NT2/D1 (cell line): ENCODE results near the gene NXPH4.
A peak's percentile ranks its signal among the peaks of the same experiment; 100 is the strongest.

Source experiments
- DNase-seq: peaks from one replicate; pipeline ENCODE4 v3.0.0-alpha.2; 2011; ENCODE audit warnings: low read depth, low spot score
- H3K27me3 ChIP-seq: 2 replicates; pipeline ENCODE4 v1.6.0; 2011; ENCODE audit warnings: mild to moderate bottlenecking; ENCODE audit not compliant: insufficient read length, insufficient read depth
- H3K36me3 ChIP-seq: 2 replicates; pipeline ENCODE4 v1.6.1; 2011; ENCODE audit warnings: mild to moderate bottlenecking, low read length, mixed read lengths; ENCODE audit not compliant: insufficient read depth, insufficient read length
- H3K4me1 ChIP-seq: 2 replicates; pipeline ENCODE4 v1.5.1; 2011; ENCODE audit not compliant: insufficient read depth, insufficient read length
- H3K4me3 ChIP-seq: 2 replicates; pipeline ENCODE4 v1.5.1; 2011; ENCODE audit warnings: low read depth; ENCODE audit not compliant: insufficient read length
- H3K9ac ChIP-seq: 2 replicates; pipeline ENCODE4 v1.6.0; 2011; ENCODE audit warnings: low read depth; ENCODE audit not compliant: insufficient read length
- H3K9me3 ChIP-seq: 2 replicates; pipeline ENCODE4 v1.5.1; 2011; ENCODE audit warnings: mild to moderate bottlenecking, low read length; ENCODE audit not compliant: insufficient read depth
- SUZ12 ChIP-seq: IDR thresholded peaks from 2 replicates; pipeline ENCODE4 v1.6.1; 2011; ENCODE audit not compliant: insufficient read length, insufficient read depth; ENCODE audit errors: extremely low read depth
- YY1 ChIP-seq: IDR thresholded peaks from 2 replicates; pipeline ENCODE4 v1.6.1; 2011; ENCODE audit not compliant: insufficient read length, insufficient read depth
- ZNF274 ChIP-seq: IDR thresholded peaks from 2 replicates; pipeline ENCODE4 v1.6.1; 2011; ENCODE audit warnings: mild to moderate bottlenecking, low read depth, low read length

The NXPH4 gene

DNA sequence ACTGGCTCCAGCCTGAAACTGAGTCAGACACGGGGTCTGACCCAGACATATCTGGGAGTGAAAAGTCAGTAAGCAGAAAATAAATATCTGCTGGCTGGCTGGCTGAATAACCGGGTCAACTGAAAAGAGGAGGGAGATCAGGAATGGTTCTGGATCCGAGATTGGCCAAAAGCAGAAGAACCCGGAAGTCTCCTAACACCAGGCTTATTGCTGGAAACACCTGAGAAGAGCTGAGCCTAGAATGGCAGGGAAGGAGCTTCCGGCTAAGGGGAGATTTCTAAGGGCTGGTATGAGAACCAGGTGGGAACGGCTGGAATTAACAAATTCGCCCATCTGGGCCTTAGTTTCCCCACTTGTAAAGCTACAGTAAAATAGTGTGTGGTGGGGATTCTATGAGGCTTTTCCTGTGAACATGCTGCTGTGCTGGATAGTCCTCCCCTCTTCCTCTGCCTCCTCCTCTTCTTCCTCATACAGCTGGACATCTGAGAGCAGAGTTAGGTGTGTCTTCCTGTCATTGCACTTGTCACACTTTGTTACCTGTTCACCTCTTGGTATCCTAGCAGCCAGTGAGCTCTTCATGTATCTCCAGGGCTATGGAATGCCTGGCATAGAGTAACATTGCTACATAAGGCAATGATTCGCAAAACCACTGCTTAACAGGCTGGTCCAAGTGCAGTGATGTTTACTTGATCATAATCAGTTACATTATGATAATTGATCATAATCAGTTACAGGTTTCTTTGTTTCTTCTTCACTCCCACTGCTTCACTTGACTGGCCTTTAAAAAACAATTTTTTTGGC is 10.9 kb downstream of the NXPH4 start:
- no peak for DNase-seq
- Histone ChIP-seq H3K9me3 (no peaks in the 10 kb centered on the region), H3K4me1 (peaks cover 25% of the 10 kb centered on the region), H3K9ac (peak overlapping the region; percentile 51), H3K36me3 (peaks cover 21% of the 10 kb centered on the region), H3K4me3 (peak overlapping the region; percentile 13), H3K27me3 (peaks cover 53% of the 10 kb centered on the region)
- TF ChIP-seq YY1: no peak
- TF ChIP-seq ZNF274: no peak
- TF ChIP-seq SUZ12: no peak

DNA sequence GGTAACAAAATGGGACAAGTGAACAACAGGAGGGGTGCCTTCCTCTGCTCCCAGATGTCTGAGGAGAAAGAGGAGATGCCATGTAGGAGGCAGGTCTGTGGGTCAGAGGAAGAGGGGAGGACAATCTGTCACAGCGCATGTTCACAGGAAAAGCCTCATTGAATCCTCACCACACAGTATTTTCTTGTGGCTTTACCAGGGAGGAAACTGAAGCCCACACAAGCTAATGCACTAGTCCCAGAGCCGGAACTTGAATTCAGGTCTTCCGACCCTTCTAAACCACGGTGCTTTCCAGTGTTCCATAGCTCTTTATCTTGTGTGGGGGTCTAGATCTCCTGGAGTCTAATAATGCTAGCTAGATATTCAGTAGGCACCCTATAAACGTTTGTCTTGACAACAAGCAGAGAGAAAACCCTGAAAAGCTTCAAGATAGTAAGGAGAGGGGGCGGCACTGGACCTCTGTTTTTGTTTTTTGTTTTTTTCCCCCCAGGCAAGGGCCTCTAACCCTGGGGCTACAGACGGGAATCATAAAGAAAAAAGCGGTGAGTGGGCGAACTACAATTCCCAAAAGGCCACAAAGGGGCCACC is 12.5 kb downstream of the NXPH4 start:
- H3K9ac ChIP-seq: peak overlapping the region; percentile 57
- peaks cover 37% of the 10 kb centered on the region for H3K27me3 ChIP-seq
- DNase-seq: no peak
- peaks cover 37% of the 10 kb centered on the region for H3K36me3 ChIP-seq
- H3K4me1 ChIP-seq: peaks cover 21% of the 10 kb centered on the region
- no peaks in the 10 kb centered on the region for H3K9me3 ChIP-seq
- peak overlapping the region; percentile 79 for H3K4me3 ChIP-seq
- TF ChIP-seq ZNF274 (no peak), YY1 (no peak), SUZ12 (no peak)

DNA sequence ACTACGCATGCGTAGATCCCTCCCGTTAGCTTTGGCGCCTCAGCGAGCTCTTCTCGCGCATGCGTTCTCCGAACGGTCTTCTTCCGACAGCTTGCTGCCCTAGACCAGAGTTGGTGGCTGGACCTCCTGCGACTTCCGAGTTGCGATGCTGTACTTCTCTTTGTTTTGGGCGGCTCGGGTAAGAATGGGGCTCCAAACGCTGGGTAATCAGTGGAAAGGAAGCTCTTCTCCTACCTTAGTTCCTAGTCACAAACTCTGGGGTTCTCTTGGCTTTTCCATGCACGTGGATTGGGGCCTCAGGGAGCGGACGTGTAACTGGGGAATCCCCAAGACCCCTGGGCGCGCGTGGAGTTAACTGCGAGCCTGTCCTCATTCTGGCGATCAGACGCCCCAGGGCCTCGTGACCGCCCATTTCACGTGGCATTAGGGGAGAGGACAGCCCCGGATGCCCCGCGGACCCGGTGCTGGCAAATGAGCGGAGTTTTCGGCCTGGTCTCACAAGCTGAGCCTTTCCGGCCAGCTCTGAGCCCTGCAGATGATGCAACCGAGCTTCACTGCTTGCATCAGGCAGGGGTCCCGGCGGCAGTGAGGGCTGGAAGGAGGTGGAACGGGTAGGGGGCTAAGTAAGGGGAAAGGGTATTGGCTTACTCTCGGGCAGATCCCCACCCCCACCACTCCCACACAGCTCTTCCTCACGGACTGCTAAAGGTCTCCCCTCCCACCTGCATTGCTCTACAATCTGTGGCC is 13.2 kb downstream of the NXPH4 start, which contains the start of gene SHMT2:
Gene SHMT2 (plus strand): TSS at position 78 of the 747 bp plus-strand sequence. CDS start 68 bp downstream, at position 146.
- H3K4me1 ChIP-seq: peaks cover 21% of the 10 kb centered on the region
- TF ChIP-seq YY1: no peak
- no peak for TF ChIP-seq ZNF274
- no peak for TF ChIP-seq SUZ12

DNA sequence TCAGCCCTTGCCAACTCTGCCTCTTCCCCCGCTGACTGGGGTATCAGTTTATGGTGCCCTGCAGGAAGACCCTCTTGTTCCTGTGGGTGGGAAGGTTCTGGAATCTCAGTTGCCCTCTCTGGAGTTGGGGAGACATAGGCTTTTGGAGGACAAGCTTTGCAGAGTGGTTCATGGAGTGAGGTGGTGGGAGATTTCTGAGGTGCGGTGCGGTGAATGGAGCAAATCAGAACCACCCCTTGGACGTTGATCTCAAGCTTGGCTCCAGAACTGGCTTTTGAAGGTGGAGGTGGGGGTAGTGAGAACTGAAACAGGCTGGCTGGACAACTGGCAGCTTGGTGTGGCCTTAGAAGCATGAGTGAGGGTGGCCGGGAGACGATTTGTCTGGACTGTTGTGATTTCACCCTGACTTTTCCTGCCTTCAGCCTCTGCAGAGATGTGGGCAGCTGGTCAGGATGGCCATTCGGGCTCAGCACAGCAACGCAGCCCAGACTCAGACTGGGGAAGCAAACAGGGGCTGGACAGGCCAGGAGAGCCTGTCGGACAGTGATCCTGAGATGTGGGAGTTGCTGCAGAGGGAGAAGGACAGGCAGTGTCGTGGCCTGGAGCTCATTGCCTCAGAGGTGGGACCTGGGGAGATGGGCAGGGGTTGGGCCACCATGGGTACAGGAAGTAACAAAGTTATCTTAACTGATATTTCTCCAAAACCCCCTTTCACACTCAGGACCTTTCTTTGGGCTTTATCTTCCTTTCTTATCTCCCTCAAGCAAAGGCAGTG is 14.0 kb downstream of the NXPH4 start:
- DNase-seq: no peak
- H3K4me3 ChIP-seq: peak overlapping the region; percentile 79
- H3K27me3 ChIP-seq: peaks cover 24% of the 10 kb centered on the region
- no peaks in the 10 kb centered on the region for H3K9me3 ChIP-seq
- H3K36me3 ChIP-seq: peaks cover 51% of the 10 kb centered on the region
- peak overlapping the region; percentile 86 for H3K9ac ChIP-seq
- peaks cover 23% of the 10 kb centered on the region for H3K4me1 ChIP-seq
- TF ChIP-seq ZNF274: no peak
- no peak for TF ChIP-seq SUZ12
- TF ChIP-seq YY1: no peak

More for the DNA sequence above, 13.2 kb downstream of the NXPH4 start, which contains the start of gene SHMT2:
- peaks cover 30% of the 10 kb centered on the region for H3K27me3 ChIP-seq
- H3K4me3 ChIP-seq: peak within 1 kb of the TSS; percentile 79
- H3K9me3 ChIP-seq: no peaks in the 10 kb centered on the region
- peak within 1 kb of the TSS; percentile 86 for H3K9ac ChIP-seq
- H3K36me3 ChIP-seq: peaks cover 44% of the 10 kb centered on the region
- peak; percentile 97 for DNase-seq

DNA sequence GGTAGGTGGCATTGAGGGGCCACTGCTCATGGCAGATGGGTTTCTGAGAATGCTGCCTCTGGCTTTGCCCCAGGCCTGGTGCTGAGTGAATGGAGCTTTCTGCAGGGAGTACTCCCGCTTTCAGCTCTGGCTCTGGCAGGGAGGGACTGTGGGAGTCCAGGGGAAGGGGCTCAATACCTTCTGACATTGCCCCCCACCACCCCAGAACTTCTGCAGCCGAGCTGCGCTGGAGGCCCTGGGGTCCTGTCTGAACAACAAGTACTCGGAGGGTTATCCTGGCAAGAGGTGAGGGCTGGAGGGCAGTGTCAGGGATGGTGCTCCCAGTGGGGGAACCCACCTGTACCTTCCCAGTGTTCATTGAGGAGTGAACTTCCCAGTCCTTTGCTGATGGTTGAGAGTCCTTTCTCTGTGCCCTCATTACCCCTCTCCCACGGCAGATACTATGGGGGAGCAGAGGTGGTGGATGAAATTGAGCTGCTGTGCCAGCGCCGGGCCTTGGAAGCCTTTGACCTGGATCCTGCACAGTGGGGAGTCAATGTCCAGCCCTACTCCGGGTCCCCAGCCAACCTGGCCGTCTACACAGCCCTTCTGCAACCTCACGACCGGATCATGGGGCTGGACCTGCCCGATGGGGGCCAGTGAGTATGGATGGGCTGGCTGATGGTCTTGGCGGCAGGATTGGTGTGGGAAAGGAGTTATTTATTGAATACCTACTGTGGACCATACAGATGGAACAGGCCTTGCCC is 14.9 kb downstream of the NXPH4 start:
- H3K9ac ChIP-seq: peak overlapping the region; percentile 86
- peaks cover 58% of the 10 kb centered on the region for H3K36me3 ChIP-seq
- peaks cover 23% of the 10 kb centered on the region for H3K4me1 ChIP-seq
- DNase-seq: no peak
- H3K4me3 ChIP-seq: peak overlapping the region; percentile 79
- H3K9me3 ChIP-seq: no peaks in the 10 kb centered on the region
- TF ChIP-seq SUZ12: no peak
- no peak for TF ChIP-seq YY1
- no peak for TF ChIP-seq ZNF274
- peaks cover 19% of the 10 kb centered on the region for H3K27me3 ChIP-seq

DNA sequence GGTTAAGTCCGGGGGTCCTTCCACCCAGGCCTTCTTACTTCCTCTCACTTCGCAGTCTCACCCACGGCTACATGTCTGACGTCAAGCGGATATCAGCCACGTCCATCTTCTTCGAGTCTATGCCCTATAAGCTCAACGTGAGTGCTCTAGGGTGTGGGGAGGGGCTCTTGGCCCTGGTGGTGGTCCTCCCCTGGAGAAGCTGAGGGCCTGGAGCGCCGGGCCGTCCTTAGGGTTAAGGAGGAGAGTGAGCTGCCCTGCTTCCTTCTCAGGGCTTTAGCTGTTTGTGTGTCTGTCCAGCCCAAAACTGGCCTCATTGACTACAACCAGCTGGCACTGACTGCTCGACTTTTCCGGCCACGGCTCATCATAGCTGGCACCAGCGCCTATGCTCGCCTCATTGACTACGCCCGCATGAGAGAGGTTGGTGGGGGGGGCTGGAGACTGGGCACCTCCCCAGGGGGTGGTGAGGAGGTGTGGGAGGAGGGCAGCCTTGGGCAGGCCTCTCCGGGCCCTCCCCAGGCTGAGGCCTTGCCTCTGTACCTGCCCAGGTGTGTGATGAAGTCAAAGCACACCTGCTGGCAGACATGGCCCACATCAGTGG is 15.7 kb downstream of the NXPH4 start:
- Histone ChIP-seq H3K27me3 (peaks cover 20% of the 10 kb centered on the region), H3K9ac (peak overlapping the region; percentile 24), H3K36me3 (peaks cover 58% of the 10 kb centered on the region), H3K4me1 (peaks cover 22% of the 10 kb centered on the region), H3K4me3 (no peak overlapping the region), H3K9me3 (no peaks in the 10 kb centered on the region)
- no peak for DNase-seq
- TF ChIP-seq ZNF274: no peak
- TF ChIP-seq SUZ12: no peak
- TF ChIP-seq YY1: no peak
